Body of pancreas (tissue), 4 donors: Measurements from ENCODE around the gene SPEF2. TPM values are rescaled to one million over a fixed set of nuclear protein-coding genes. Genes with fewer than 3 reads are reported as not detected.

Source experiments
- ATAC-seq: fragments of 150-250 bp; one replicate; pipeline ENCODE4 v1.9.1; 2016
- DNase-seq, 4 donors: peaks; one replicate each; pipeline ENCODE4 v3.0.0-alpha.2; 2019
- H3K27ac ChIP-seq, 4 donors: fragments of 200-600 bp; sonication (generic); 1 replicate in 3 of 4; 2 replicates in 1 of 4; pipeline versions ENCODE4 v1.5.1 to v1.6.1; 2016 to 2019; ENCODE audit warnings: mild to moderate bottlenecking in 1 of 4, mixed read lengths in 1 of 4, moderate library complexity in 1 of 4
- H3K27me3 ChIP-seq, 2 donors: fragments of 200-600 bp; sonication (generic); one replicate each; pipeline ENCODE4 v1.6.0; 2016; ENCODE audit warnings: mild to moderate bottlenecking in 1 of 2
- H3K36me3 ChIP-seq, 2 donors: fragments of 200-600 bp; sonication (generic); replicated peaks in 1 of 2; 2 replicates each; pipeline ENCODE4 v1.5.1; 2016; ENCODE audit warnings: low read depth in 2 of 2; ENCODE audit not compliant: insufficient read depth in 1 of 2
- H3K4me1 ChIP-seq: fragments of 200-600 bp; sonication (generic); one replicate; pipeline ENCODE4 v1.6.0; 2016
- H3K4me3 ChIP-seq, 2 donors: fragments of 200-600 bp; sonication (generic); 1 replicate in 1 of 2; 2 replicates in 1 of 2; pipeline ENCODE4 v1.5.1; 2016 to 2019
- H3K9me3 ChIP-seq, 3 donors: fragments of 200-600 bp; sonication (generic); 1 replicate in 2 of 3; 2 replicates in 1 of 3; pipeline ENCODE4 v1.5.1; 2016
- POLR2A ChIP-seq, 3 donors: fragments of 450-650 bp; IDR thresholded peaks; one replicate each; pipeline ENCODE4 v1.6.1; 2016; ENCODE audit warnings: antibody characterized with exemption in 3 of 3, mild to moderate bottlenecking in 2 of 3
- WGBS, 2 donors: methylation state at CpG; one replicate each; pipeline ENCODE4 v1.1.5; 2017; 5-methylcytosine and 5-hydroxymethylcytosine counted together
- intact Hi-C: fragments of 100-400 bp; cut with DNase I; formaldehyde crosslinking; loops from one replicate; pipeline ENCODE4 v1.15.1; 2023
- total RNA-seq, 2 donors: library from RNA; depleted of rRNA; stranded (reverse); fragments of >200 nt; gene quantifications; one replicate each; pipeline ENCODE4 v1.1.0, GENCODE V29; 2016
- TF ChIP-seq, protein P1 (sequence below), 7 experiments: fragments of 450-650 bp in 4 of 7; fragments of 200-600 bp in 3 of 7; sonication (generic) in 3 of 7; IDR thresholded peaks; one replicate each; pipeline ENCODE4 v1.5.1; 2016 to 2019; ENCODE audit warnings: antibody characterized with exemption in 7 of 7

SPEF2 gene
- total RNA-seq, 2 donors from 2014 or later = 6.3 to 11.4 TPM

DNA sequence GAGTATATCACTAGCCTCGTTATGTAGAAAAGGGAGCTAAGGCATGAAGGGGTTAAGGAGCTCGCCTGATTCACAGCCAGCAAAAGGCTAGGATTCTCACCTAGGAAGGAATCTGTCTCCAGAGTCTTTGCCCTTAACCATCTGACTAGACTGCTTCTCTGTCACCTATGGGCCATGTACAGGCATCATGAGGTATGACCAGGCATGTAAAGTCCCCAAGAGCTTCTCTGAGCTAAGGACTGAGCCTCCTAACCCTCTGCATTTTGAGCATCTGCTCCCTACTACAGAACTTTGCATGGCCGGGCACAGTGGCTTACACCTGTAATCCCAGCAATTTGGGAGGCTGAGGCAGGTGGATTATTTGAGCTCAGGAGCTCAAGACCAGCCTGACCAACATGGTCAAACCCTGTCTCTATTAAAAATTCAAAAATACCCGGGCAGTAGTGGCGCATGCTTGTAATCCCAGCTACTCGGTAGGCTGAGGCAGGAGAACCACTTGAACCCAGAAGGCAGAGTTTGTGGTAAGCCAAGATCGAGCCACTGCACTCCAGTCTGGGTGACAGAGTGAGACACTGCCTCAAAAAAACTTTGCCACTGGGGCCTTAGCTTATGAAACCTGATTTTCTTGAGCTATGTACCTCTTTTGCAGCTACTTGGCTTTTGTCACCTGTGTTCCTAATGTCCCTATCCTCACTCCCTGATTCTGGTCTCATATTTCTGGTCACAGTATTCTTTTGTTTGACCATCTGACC, 205.9 kb downstream of the SPEF2 start:
- Histone ChIP-seq H3K9me3 (no peaks in the 10 kb centered on the region), H3K27me3 (no peaks in the 10 kb centered on the region), H3K4me3 (no peak overlapping the region), H3K36me3 (no peaks in the 10 kb centered on the region), H3K27ac (no peak overlapping the region), H3K4me1 (no peaks in the 10 kb centered on the region)
- DNase-seq = no peak
- intact Hi-C loops = no loop called here
- no peak for ATAC-seq
- TF ChIP-seq POLR2A (IDR thresholded peaks at IDR 0.05) = no peak
- TF ChIP-seq, protein P1, sequence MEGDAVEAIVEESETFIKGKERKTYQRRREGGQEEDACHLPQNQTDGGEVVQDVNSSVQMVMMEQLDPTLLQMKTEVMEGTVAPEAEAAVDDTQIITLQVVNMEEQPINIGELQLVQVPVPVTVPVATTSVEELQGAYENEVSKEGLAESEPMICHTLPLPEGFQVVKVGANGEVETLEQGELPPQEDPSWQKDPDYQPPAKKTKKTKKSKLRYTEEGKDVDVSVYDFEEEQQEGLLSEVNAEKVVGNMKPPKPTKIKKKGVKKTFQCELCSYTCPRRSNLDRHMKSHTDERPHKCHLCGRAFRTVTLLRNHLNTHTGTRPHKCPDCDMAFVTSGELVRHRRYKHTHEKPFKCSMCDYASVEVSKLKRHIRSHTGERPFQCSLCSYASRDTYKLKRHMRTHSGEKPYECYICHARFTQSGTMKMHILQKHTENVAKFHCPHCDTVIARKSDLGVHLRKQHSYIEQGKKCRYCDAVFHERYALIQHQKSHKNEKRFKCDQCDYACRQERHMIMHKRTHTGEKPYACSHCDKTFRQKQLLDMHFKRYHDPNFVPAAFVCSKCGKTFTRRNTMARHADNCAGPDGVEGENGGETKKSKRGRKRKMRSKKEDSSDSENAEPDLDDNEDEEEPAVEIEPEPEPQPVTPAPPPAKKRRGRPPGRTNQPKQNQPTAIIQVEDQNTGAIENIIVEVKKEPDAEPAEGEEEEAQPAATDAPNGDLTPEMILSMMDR (IDR thresholded peaks at IDR 0.05) = no peak
- WGBS, 2 donors = 64 to 68% methylated on average over 7 of the region's 7 CpGs

DNA sequence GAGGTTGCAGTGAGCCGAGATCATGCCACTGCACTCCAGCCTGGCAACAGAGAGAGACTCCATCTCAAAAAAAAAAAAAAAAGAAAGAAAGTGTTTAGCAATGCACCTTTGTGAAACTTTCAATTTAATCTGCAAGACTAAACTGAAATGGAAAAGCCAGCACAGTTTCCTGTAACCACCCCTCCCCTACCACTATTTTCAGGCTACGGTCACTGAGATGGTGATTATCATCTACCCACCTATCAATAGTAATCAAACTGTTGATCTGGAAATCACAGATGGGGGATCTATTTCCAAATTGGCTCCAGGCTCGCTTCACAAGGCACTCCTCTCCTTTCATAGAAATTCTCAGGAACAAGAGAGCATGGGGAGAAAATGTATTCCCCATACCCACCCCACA, 208.4 kb downstream of the SPEF2 start:
- 75 to 76% methylated on average over 3 of the region's 3 CpGs for WGBS, 2 donors
- H3K27me3 ChIP-seq = no peaks in the 10 kb centered on the region
- intact Hi-C loops = no loop called here
- H3K9me3 ChIP-seq = no peaks in the 10 kb centered on the region
- H3K4me3 ChIP-seq = no peak overlapping the region
- ATAC-seq (no peak), DNase-seq (no peak)
- H3K4me1 ChIP-seq = no peaks in the 10 kb centered on the region
- TF ChIP-seq, protein P1 (IDR thresholded peaks at IDR 0.05) = no peak
- TF ChIP-seq POLR2A (IDR thresholded peaks at IDR 0.05) = no peak
- H3K36me3 ChIP-seq = no peaks in the 10 kb centered on the region
- no peak overlapping the region for H3K27ac ChIP-seq

DNA sequence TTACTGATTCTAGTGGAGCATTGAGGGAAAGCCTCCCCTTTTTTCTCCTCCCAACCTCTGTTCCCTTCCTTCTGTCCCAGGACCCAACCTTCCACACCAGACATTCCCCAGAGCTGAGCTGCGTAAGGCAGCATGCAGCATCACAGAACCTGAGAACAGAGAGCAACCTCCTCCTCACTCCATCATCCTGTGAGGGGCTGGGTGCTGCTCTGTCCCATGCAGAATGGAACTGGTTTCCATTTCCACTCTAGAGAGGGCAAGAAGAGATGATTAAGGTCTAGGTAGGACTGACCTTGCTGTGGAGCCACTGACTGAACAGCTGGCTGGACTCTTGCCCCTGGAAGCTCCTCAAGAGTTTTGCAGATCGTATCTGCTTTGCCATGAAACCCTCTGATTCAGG, 208.9 kb downstream of the SPEF2 start:
- Histone ChIP-seq H3K36me3 (no peaks in the 10 kb centered on the region), H3K27ac (no peak overlapping the region), H3K9me3 (no peaks in the 10 kb centered on the region), H3K4me3 (no peak overlapping the region), H3K4me1 (no peaks in the 10 kb centered on the region), H3K27me3 (no peaks in the 10 kb centered on the region)
- TF ChIP-seq, protein P1 (IDR thresholded peaks at IDR 0.05) = no peak
- TF ChIP-seq POLR2A (IDR thresholded peaks at IDR 0.05) = no peak
- no peak for DNase-seq
- 68 to 75% methylated on average over 2 of the region's 2 CpGs for WGBS, 2 donors
- intact Hi-C loops = no loop called here
- no peak for ATAC-seq

DNA sequence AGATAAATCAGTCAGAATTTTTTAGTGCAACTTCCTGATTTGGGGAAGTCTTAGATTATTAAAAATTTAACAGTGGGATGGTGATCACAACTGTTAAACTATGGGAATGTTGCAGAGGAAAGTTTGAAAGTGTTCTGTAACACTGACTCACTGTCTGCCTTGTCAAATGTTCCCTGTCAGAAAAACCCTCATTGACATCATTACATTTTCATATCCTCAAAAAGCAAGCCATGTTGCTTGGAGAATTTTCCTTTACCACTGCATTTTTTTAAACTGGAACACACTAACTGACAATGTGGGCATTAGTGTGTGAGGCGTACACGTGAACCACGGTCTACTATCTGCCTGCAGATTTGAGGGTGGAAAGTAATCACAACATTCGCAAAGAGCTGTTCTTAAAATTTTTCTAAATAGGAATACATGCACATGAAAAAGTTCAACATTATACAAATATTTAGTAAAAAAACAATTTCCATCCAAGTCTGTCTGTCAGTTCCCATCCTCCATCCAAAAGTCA, 210.5 kb downstream of the SPEF2 start:
- no peaks in the 10 kb centered on the region for H3K36me3 ChIP-seq
- no peaks in the 10 kb centered on the region for H3K9me3 ChIP-seq
- TF ChIP-seq, protein P1 (IDR thresholded peaks at IDR 0.05) = no peak
- TF ChIP-seq POLR2A (IDR thresholded peaks at IDR 0.05) = no peak
- no peaks in the 10 kb centered on the region for H3K27me3 ChIP-seq
- 82% methylated on average over 4 of the region's 4 CpGs for WGBS, 2 donors
- H3K4me3 ChIP-seq = no peak overlapping the region
- no peak for ATAC-seq
- H3K4me1 ChIP-seq = no peaks in the 10 kb centered on the region
- intact Hi-C loops = no loop called here
- no peak overlapping the region for H3K27ac ChIP-seq
- no peak for DNase-seq

DNA sequence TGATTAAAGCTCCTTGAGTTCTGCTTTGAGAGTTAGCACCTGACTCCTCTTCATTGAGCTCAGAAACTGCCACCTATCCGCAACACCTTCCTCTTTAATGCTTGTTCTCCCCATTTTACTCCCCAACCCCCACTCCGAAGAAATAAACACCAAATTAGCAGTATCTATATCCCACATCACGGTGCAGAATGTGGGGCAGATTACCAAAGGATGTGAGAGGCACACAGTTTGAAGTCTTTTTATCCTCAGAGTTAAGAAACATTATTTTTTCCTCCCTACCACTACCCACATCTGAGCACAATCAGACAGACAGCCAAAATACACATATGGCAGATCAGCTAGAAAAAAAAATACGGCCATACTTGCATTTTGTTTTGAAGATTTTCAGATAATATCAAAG, 212.9 kb downstream of the SPEF2 start:
- TF ChIP-seq, protein P1 (IDR thresholded peaks at IDR 0.05) = no peak
- TF ChIP-seq POLR2A (IDR thresholded peaks at IDR 0.05) = no peak
- intact Hi-C loops = no loop called here
- Histone ChIP-seq H3K4me3 (no peak overlapping the region), H3K9me3 (no peaks in the 10 kb centered on the region), H3K36me3 (no peaks in the 10 kb centered on the region), H3K4me1 (no peaks in the 10 kb centered on the region), H3K27me3 (no peaks in the 10 kb centered on the region), H3K27ac (no peak overlapping the region)
- ATAC-seq (no peak), DNase-seq (no peak)
- 51 to 67% methylated on average over 4 of the region's 4 CpGs for WGBS, 2 donors
